RWPE2 (cell line): ENCODE measurements around the gene CALHM1.
"Not testable (repeated sequence)": the region's sequence is repeated elsewhere in the genome, so short reads cannot be mapped to it uniquely, and the experiment has no call there.

Source experiments
- ATAC-seq: fragments of 200-7000 bp; cut with Tn5 transposase; 3 replicates; pipeline ENCODE4 v1.9.1; 2021; ENCODE audit warnings: low read depth
- DNase-seq: peaks from one replicate; pipeline ENCODE4 v3.0.0-alpha.2; 2020; ENCODE audit warnings: low spot score
- H3K27ac ChIP-seq: fragments of 450-650 bp; 2 replicates; pipeline ENCODE4 v1.5.1; 2017; ENCODE audit warnings: mild to moderate bottlenecking; ENCODE audit not compliant: poor library complexity, severe bottlenecking
- H3K27me3 ChIP-seq: fragments of 250-450 bp; sonication (Bioruptor Pico); 2 replicates; pipeline ENCODE4 v1.5.1; 2021; ENCODE audit warnings: mild to moderate bottlenecking, moderate library complexity; ENCODE audit not compliant: insufficient read depth, poor library complexity, severe bottlenecking
- H3K36me3 ChIP-seq: fragments of 250-450 bp; sonication (Bioruptor Pico); 2 replicates; pipeline ENCODE4 v1.5.1; 2020; ENCODE audit warnings: low read depth, mild to moderate bottlenecking, moderate library complexity
- H3K4me1 ChIP-seq: fragments of 250-450 bp; sonication (Bioruptor Pico); 2 replicates; pipeline ENCODE4 v1.5.1; 2021; ENCODE audit warnings: mild to moderate bottlenecking, moderate library complexity; ENCODE audit not compliant: insufficient read depth, poor library complexity, severe bottlenecking
- H3K4me3 ChIP-seq: fragments of 250-450 bp; sonication (Bioruptor Pico); 2 replicates; pipeline ENCODE4 v1.5.1; 2021; ENCODE audit warnings: mild to moderate bottlenecking, moderate library complexity; ENCODE audit not compliant: severe bottlenecking
- H3K9me3 ChIP-seq: fragments of 250-450 bp; sonication (Bioruptor Pico); 2 replicates; pipeline ENCODE4 v1.5.1; 2021; ENCODE audit warnings: mild to moderate bottlenecking, moderate library complexity; ENCODE audit not compliant: severe bottlenecking
- CTCF ChIP-seq: fragments of 450-650 bp; IDR thresholded peaks from one replicate; pipeline ENCODE4 v1.5.1; 2017; ENCODE audit warnings: mild to moderate bottlenecking, moderate library complexity; ENCODE audit not compliant: poor library complexity, severe bottlenecking

Gene CALHM1

DNA sequence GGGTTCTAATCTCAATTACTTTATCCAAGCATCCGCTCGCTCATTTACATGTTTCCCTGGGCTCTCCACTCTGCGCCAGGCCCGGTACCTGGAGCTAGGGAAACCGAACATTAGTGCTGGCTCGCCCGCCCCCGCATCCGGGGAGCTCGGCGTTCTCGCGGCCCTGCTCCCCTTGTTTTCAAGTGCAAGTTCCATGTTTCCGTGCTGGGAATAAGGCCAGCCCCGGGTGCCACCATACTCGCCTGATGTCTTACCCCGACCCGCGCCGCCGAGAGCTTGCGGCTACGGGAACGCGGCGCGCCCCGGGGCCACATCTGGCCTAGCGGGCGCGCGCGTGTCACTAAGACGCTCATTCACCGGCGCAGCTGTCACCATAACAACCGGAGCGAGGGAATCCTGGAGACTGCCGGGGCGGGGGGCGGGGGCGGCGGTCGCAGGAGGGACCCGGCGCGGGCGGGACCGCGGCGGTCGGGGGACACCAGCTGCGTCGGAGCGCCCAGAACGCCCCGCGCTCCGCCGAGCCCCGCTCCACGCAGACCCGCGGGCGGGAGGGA is 34.7 kb upstream of the CALHM1 start, which contains the start of gene NEURL1:
Gene NEURL1, plus strand, starts transcription at position 344 of the 554 bp plus-strand sequence. CDS start 683 bp downstream, outside the sequence.
- no peaks in the 10 kb centered on the region for H3K36me3 ChIP-seq
- H3K9me3 ChIP-seq, result no peaks in the 10 kb centered on the region
- H3K27ac ChIP-seq, result no peak within 1 kb of the TSS
- no peak for DNase-seq
- peaks cover 9% of the 10 kb centered on the region for H3K27me3 ChIP-seq
- H3K4me3 ChIP-seq, result peak within 1 kb of the TSS; percentile 32
- no peak for TF ChIP-seq CTCF
- peaks cover 14% of the 10 kb centered on the region for H3K4me1 ChIP-seq
- ATAC-seq, result no peak

GRCh38 chr10:103492655-103493261 is 34.1 kb upstream of the CALHM1 start:
- no peaks in the 10 kb centered on the region for H3K36me3 ChIP-seq
- no peak for DNase-seq
- TF ChIP-seq CTCF, result no peak
- H3K27me3 ChIP-seq, result peaks cover 9% of the 10 kb centered on the region
- H3K27ac ChIP-seq, result no peak overlapping the region
- H3K9me3 ChIP-seq, result no peaks in the 10 kb centered on the region
- H3K4me1 ChIP-seq, result peaks cover 14% of the 10 kb centered on the region
- no peak for ATAC-seq
- no peak overlapping the region for H3K4me3 ChIP-seq

- Histone ChIP-seq H3K27ac (peak overlapping the region; percentile 8), H3K9me3 (no peaks in the 10 kb centered on the region), H3K4me3 (no peak overlapping the region), H3K27me3 (peaks cover 9% of the 10 kb centered on the region), H3K4me1 (peaks cover 14% of the 10 kb centered on the region), H3K36me3 (no peaks in the 10 kb centered on the region)
- DNase-seq, result no peak
- ATAC-seq, result peak; percentile 82
- TF ChIP-seq CTCF, result no peak
Measured at GRCh38 chr10:103491729-103492364, 33.1 kb upstream of the CALHM1 start.

- H3K4me3 ChIP-seq, result no peak overlapping the region
- no peaks in the 10 kb centered on the region for H3K36me3 ChIP-seq
- peak overlapping the region; percentile 8 for H3K27ac ChIP-seq
- DNase-seq, result no peak
- no peak for TF ChIP-seq CTCF
- no peak for ATAC-seq
- no peaks in the 10 kb centered on the region for H3K9me3 ChIP-seq
- peaks cover 14% of the 10 kb centered on the region for H3K4me1 ChIP-seq
- H3K27me3 ChIP-seq, result peaks cover 9% of the 10 kb centered on the region
Measured at GRCh38 chr10:103490986-103491314, 32.2 kb upstream of the CALHM1 start.

DNA sequence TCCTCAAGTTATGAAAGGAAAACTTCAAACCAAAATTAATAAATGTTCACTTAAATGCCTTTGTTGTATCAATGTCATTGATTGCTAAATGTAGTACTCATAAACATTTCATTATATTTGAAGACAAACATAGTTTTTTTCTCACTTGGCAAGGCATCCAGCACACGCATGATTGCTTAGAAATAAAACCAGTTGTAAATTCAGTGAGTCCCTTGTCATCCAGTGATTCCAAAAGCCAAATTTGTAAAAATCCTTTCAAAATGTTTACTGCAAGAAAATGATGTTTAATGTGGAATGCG is 28.7 kb upstream of the CALHM1 start:
- no peak for ATAC-seq
- Histone ChIP-seq H3K36me3 (no peaks in the 10 kb centered on the region), H3K4me1 (peaks cover 10% of the 10 kb centered on the region), H3K27me3 (no peaks in the 10 kb centered on the region), H3K9me3 (no peaks in the 10 kb centered on the region), H3K4me3 (no peak overlapping the region), H3K27ac (no peak overlapping the region)
- no peak for TF ChIP-seq CTCF
- no peak for DNase-seq

DNA sequence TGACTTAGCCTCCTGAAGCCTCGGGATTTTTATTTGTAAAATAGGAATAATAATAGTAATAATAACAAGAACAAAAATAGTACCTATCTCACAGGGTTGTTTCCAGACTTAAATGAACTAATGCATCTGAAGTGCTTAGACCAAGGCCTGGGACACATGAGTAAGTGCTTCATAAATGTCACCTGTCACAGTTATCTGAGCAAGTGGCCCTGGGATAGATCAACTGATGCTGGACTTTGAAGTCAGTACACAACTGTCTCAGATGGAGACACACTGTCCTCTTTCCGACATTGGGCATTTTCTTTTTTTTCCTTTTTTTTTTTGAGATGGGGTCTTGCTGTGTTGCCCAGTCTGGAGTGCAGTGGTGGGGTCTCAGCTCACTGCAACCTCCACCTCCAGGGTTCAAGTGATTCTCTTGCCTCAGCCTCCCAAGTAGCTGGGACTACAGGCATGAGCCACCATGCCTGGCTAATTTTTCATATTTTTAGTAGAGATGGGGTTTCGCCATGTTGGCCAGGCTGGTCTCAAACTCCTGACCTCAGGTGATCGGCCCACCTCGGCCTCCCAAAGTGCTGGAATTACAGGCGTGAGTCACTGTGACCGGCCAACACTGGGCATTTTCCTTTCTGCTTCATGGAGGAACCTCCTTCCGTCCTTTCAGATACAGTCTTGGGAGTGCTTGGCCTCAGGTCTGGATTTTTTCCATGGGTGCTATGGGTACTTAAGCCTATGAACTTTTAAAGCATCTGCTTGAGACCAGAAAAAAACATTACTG is 28.1 kb upstream of the CALHM1 start:
- ATAC-seq, H3K4me1 ChIP-seq, H3K9me3 ChIP-seq, H3K4me3 ChIP-seq, H3K27me3 ChIP-seq, H3K27ac ChIP-seq, H3K36me3 ChIP-seq, DNase-seq: not testable (repeated sequence)
